Smooth muscle cell (in vitro differentiated cells): Measurements from ENCODE around the gene TMUB2. TPM values are rescaled to one million over a fixed set of nuclear protein-coding genes. Genes with fewer than 3 reads are reported as not detected.

ENCODE experiments used
- DNase-seq: peaks from one replicate; lab custom pipeline; 2025; ENCODE audit not compliant: unreplicated experiment; lab: John Stamatoyannopoulos, UW
- H2AFZ ChIP-seq: fragments of 200-600 bp; sonication (generic); 2 replicates; pipeline ENCODE4 v1.6.0; 2016; ENCODE audit warnings: antibody characterized with exemption, low read depth, mild to moderate bottlenecking
- H3F3A ChIP-seq: fragments of 200-600 bp; sonication (generic); 2 replicates; pipeline ENCODE4 v1.6.0; 2017; ENCODE audit warnings: antibody characterized with exemption, low read depth
- H3K27ac ChIP-seq: fragments of 200-600 bp; sonication (generic); 2 replicates; pipeline ENCODE4 v1.5.1; 2016; ENCODE audit warnings: low read depth, mild to moderate bottlenecking
- H3K27me3 ChIP-seq: fragments of 200-600 bp; sonication (generic); 2 replicates; pipeline ENCODE4 v1.6.1; 2016; ENCODE audit warnings: low read depth, mild to moderate bottlenecking
- H3K36me3 ChIP-seq: fragments of 200-600 bp; sonication (generic); 2 replicates; pipeline ENCODE4 v1.5.1; 2016; ENCODE audit warnings: low read depth
- H3K4me1 ChIP-seq: fragments of 200-600 bp; sonication (generic); 2 replicates; pipeline ENCODE4 v1.5.1; 2016; ENCODE audit warnings: low read depth
- H3K4me2 ChIP-seq: fragments of 200-600 bp; sonication (generic); 2 replicates; pipeline ENCODE4 v1.6.0; 2016; ENCODE audit warnings: mild to moderate bottlenecking
- H3K4me3 ChIP-seq: fragments of 200-600 bp; sonication (generic); 2 replicates; pipeline ENCODE4 v1.5.1; 2016; ENCODE audit warnings: mild to moderate bottlenecking
- H3K79me2 ChIP-seq: fragments of 200-600 bp; sonication (generic); 2 replicates; pipeline ENCODE4 v1.6.0; 2016; ENCODE audit warnings: low read depth, mild to moderate bottlenecking
- H3K9ac ChIP-seq: fragments of 200-600 bp; sonication (generic); 2 replicates; pipeline ENCODE4 v1.6.0; 2016; ENCODE audit warnings: low read depth
- H3K9me3 ChIP-seq: fragments of 200-600 bp; sonication (generic); replicated peaks from 2 replicates; pipeline ENCODE4 v1.5.1; 2016; ENCODE audit warnings: low read depth
- H4K20me1 ChIP-seq: fragments of 200-600 bp; sonication (generic); 2 replicates; pipeline ENCODE4 v1.6.0; 2016; ENCODE audit warnings: low read depth
- CTCF ChIP-seq: fragments of 200-600 bp; sonication (generic); IDR thresholded peaks from 2 replicates; pipeline ENCODE4 v1.5.1; 2017; ENCODE audit warnings: borderline replicate concordance, mild to moderate bottlenecking, antibody characterized with exemption; ENCODE audit not compliant: insufficient read depth, poor library complexity, severe bottlenecking
- WGBS: methylation state at CpG from one replicate; pipeline ENCODE4 v1.1.7; 2016; ENCODE audit warnings: low lambda C conversion rate; 5-methylcytosine and 5-hydroxymethylcytosine counted together
- polyA plus RNA-seq: library from polyadenylated mRNA; unstranded; fragments of >200 nt; fragmentation: Nextera tagmentation; extraction: Ambion mirVana; gene quantifications from 2 replicates; pipeline ENCODE4 v1.2.1, GENCODE V29; 2016
- total RNA-seq: library from RNA; depleted of rRNA; stranded (reverse); fragments of >200 nt; gene quantifications from 2 replicates; pipeline ENCODE4 v1.2.3, GENCODE V29; 2014

Gene TMUB2
- total and polyA plus RNA-seq, 2 experiments from 2014 or later: 26.4 to 39.2 TPM

DNA sequence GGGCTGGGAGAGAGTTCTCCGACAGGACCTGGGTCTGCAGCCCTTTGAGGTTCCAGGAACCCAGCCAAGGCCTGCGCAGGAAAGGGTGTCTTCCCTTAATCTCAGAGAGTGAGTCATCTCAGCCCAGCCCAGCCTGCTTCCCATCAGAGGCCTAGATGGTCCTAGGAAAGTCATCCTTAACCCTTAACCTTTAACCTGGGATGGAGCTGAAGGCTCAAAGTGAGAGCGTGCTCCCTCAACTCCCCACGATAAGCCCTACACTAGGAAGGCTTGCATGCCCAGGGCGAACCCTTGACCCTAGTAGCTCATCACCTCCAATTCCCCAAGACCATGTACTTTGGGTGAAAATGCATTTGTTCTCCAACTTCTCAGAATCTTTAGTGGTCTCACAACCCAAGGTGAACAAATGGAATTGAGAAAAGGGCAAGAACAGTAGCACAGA is 17.7 kb downstream of the TMUB2 start:
- H3K27ac ChIP-seq: no peak overlapping the region
- 64% methylated on average over 5 of the region's 5 CpGs for WGBS
- peaks cover 17% of the 10 kb centered on the region for H3F3A ChIP-seq
- peaks cover 8% of the 10 kb centered on the region for H4K20me1 ChIP-seq
- H3K27me3 ChIP-seq: no peaks in the 10 kb centered on the region
- H3K4me2 ChIP-seq: no peak overlapping the region
- no peak overlapping the region for H3K4me3 ChIP-seq
- peaks cover 5% of the 10 kb centered on the region for H3K4me1 ChIP-seq
- no peak for DNase-seq
- H2AFZ ChIP-seq: no peak overlapping the region
- no peak overlapping the region for H3K9ac ChIP-seq
- no peaks in the 10 kb centered on the region for H3K9me3 ChIP-seq
- no peaks in the 10 kb centered on the region for H3K79me2 ChIP-seq
- peaks cover 5% of the 10 kb centered on the region for H3K36me3 ChIP-seq
- no peak for TF ChIP-seq CTCF

DNA sequence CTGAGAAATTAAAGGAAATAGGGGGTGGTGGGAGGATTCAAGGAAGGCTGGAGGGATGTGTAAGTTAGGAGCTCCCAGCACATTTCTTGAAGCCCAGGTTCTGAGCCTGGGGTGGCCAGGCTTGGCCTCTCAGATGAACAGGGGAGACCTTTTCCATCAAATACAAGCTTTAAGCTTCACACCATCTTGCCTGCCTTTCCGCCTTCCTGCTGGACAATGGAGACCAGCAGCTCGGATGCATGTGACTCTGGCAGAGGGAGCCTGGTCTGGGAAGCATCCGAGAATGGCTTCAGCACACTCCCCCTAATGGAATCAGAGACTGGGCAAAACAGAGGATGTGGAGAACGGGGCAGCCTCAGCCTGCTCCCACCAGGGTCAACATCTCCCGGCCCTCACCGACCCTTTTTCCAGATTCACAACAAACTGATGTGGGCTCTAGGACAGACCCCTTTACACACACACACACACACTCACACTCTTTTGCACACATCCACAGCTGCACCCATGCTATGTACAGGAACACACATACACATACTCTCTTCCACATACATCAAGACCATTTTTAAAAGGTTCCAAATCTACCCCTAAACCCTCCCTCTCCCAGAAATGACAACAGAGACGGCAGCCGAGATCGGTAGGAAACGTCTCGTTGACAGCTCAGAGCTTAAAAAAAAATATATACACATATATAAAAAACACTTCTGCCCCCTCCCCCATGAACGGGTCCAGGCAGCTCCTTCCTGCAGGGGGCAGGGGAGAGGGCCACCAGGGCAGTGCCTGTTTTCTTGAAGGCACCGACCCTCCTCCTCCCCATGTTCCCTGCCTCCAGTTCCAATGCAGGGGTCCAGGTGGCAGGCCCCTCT is 19.4 kb downstream of the TMUB2 start:
- Histone ChIP-seq H3K9ac (no peak overlapping the region), H2AFZ (no peak overlapping the region), H3K4me3 (no peak overlapping the region), H3K27ac (no peak overlapping the region), H3F3A (peaks cover 17% of the 10 kb centered on the region), H3K4me2 (no peak overlapping the region), H3K79me2 (no peaks in the 10 kb centered on the region), H3K9me3 (no peaks in the 10 kb centered on the region), H3K36me3 (peaks cover 5% of the 10 kb centered on the region), H3K4me1 (peaks cover 4% of the 10 kb centered on the region), H3K27me3 (no peaks in the 10 kb centered on the region), H4K20me1 (peaks cover 15% of the 10 kb centered on the region)
- peak; percentile 23 for TF ChIP-seq CTCF
- DNase-seq: no peak
- 88% methylated on average over 13 of the region's 13 CpGs for WGBS

DNA sequence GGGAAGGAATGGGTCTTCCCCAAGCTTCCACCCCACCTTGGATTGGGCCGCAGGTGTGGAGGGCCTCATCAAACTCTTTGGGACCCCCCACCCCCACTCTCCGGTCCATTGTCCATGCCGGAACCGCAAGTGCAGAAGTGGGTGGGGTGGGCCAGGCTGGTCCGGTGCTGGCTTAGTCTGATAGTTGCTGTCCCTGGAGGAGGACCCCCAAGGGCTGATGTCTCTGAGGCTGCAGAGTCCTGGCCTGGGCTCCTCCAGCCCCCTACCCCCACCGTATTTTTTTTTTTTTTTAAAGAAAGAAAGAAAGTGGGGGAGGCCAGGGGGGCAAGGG is 20.0 kb downstream of the TMUB2 start:
- no peak for DNase-seq
- H3K27ac ChIP-seq: no peak overlapping the region
- no peak overlapping the region for H3K9ac ChIP-seq
- H4K20me1 ChIP-seq: peaks cover 15% of the 10 kb centered on the region
- no peak overlapping the region for H3K4me2 ChIP-seq
- no peaks in the 10 kb centered on the region for H3K79me2 ChIP-seq
- peaks cover 5% of the 10 kb centered on the region for H3K36me3 ChIP-seq
- H3K4me3 ChIP-seq: no peak overlapping the region
- H3K9me3 ChIP-seq: no peaks in the 10 kb centered on the region
- H3F3A ChIP-seq: peaks cover 17% of the 10 kb centered on the region
- TF ChIP-seq CTCF: no peak
- H3K27me3 ChIP-seq: no peaks in the 10 kb centered on the region
- H2AFZ ChIP-seq: no peak overlapping the region
- 95% methylated on average over 6 of the region's 6 CpGs for whole genome bisulfite sequencing
- peaks cover 4% of the 10 kb centered on the region for H3K4me1 ChIP-seq

DNA sequence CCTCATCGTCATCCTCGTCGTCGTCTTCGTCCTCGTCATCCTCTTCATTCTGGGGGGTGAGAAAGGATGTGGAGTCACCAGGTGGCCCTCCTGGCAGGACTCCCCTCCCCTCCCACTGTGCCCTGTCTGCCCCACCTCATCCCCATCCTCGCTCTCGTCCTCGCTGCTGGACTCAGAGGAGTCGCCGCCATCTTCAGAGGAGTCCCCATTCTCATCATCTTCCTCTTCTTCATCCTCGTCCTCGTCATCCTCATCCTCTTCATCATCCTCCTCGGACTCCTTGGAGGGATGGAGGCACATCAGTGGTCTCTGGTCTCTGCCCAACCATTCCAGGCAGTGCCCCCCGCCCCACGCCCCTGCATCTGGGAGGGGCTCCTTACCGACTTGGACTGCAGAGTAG is 20.5 kb downstream of the TMUB2 start:
- H3K4me1 ChIP-seq: peaks cover 4% of the 10 kb centered on the region
- no peak for DNase-seq
- 94% methylated on average over 17 of the region's 17 CpGs for WGBS

More for the DNA sequence above, 20.5 kb downstream of the TMUB2 start:
- no peak overlapping the region for H3K4me3 ChIP-seq
- H3K4me2 ChIP-seq: no peak overlapping the region
- H3F3A ChIP-seq: peaks cover 17% of the 10 kb centered on the region
- H2AFZ ChIP-seq: no peak overlapping the region
- H3K27me3 ChIP-seq: no peaks in the 10 kb centered on the region
- TF ChIP-seq CTCF: no peak
- no peak overlapping the region for H3K9ac ChIP-seq
- no peaks in the 10 kb centered on the region for H3K9me3 ChIP-seq
- H4K20me1 ChIP-seq: peaks cover 15% of the 10 kb centered on the region
- no peak overlapping the region for H3K27ac ChIP-seq
- H3K79me2 ChIP-seq: no peaks in the 10 kb centered on the region
- peaks cover 5% of the 10 kb centered on the region for H3K36me3 ChIP-seq
